Mucosa of rectum (tissue), 2 donors: ENCODE results near the gene KRT13.

Experiments used
- H3K27ac ChIP-seq, 2 donors: one replicate each; pipeline ENCODE4 v1.7.0; 2013; ENCODE audit warnings: inconsistent platforms in 2 of 2, low read depth in 2 of 2, low read length in 2 of 2
- H3K27me3 ChIP-seq, 2 donors: one replicate each; pipeline ENCODE4 v1.7.0; 2013; ENCODE audit warnings: low read length in 2 of 2; ENCODE audit not compliant: control insufficient read depth in 2 of 2, insufficient read depth in 2 of 2
- H3K36me3 ChIP-seq, 2 donors: one replicate each; pipeline ENCODE4 v1.7.0; 2013; ENCODE audit warnings: low read length in 2 of 2; ENCODE audit not compliant: control insufficient read depth in 2 of 2, insufficient read depth in 2 of 2
- H3K4me1 ChIP-seq, 2 donors: one replicate each; pipeline ENCODE4 v1.7.0; 2013; ENCODE audit warnings: low read length in 2 of 2, mild to moderate bottlenecking in 1 of 2; ENCODE audit not compliant: control insufficient read depth in 2 of 2, insufficient read depth in 2 of 2
- H3K4me3 ChIP-seq, 2 donors: one replicate each; pipeline ENCODE4 v1.7.0; 2013; ENCODE audit warnings: low read length in 2 of 2
- H3K9ac ChIP-seq, 2 donors: one replicate each; pipeline ENCODE4 v1.7.0; 2013; ENCODE audit warnings: low read length in 2 of 2, low read depth in 1 of 2, mild to moderate bottlenecking in 1 of 2
- H3K9me3 ChIP-seq, 2 donors: one replicate each; pipeline ENCODE4 v1.7.0; 2013; ENCODE audit warnings: low read length in 2 of 2; ENCODE audit not compliant: control insufficient read depth in 2 of 2
- donor health status: healthy.
- donor health status: Normal muscosa, but diverticular disease.

KRT13 gene

GRCh38 chr17:41474863-41475262 is 30.5 kb downstream of the KRT13 start:
- Histone ChIP-seq H3K27ac (no peak overlapping the region), H3K4me3 (no peak overlapping the region), H3K4me1 (no peaks in the 10 kb centered on the region), H3K36me3 (no peaks in the 10 kb centered on the region), H3K9ac (no peak overlapping the region), H3K9me3 (no peaks in the 10 kb centered on the region), H3K27me3 (no peaks in the 10 kb centered on the region)

DNA sequence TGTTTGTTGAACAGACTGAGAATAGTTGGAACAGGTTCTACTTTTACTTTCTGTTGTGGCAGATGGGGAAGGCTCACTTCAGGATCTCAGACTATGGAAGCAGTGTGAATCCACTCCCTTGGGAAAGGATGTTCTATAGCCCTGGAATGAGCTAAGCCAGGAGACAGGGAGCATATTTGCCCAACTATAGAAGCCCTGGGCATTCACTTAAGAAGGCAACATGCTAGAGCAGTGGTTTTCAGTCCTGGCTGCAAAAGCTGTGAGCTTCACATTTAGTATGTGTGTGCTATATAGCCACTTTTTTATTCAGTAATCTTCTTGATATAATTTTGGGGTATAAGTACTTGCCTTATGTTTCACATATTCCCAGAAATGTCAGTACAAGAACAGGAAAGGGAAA is 37.1 kb downstream of the KRT13 start:
- Histone ChIP-seq H3K9ac (no peak overlapping the region), H3K4me1 (no peaks in the 10 kb centered on the region), H3K9me3 (no peaks in the 10 kb centered on the region), H3K27ac (no peak overlapping the region), H3K4me3 (no peak overlapping the region), H3K36me3 (no peaks in the 10 kb centered on the region), H3K27me3 (peaks cover 3% of the 10 kb centered on the region in 2 donors)

DNA sequence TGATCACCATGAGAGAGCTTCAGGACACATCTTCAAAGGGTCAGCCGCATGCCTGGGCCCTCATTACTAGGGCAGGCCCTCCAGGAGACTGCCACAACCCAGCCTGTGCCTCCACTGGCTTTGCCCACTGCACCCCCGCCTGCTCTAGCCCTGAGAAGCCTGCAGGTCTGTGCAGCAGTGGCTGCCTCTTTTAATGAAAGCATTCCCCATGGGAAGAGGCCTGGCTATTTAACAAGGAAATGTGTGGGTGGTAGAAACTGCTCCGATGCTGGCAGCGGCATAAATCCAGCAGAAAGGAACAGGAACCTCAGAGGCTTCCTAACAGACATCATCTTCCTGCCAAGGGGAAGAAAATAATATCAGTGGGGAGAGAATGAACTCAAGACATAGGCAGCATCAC is 37.9 kb downstream of the KRT13 start:
- no peak overlapping the region for H3K9ac ChIP-seq
- no peaks in the 10 kb centered on the region for H3K36me3 ChIP-seq
- H3K9me3 ChIP-seq = no peaks in the 10 kb centered on the region
- H3K4me3 ChIP-seq = no peak overlapping the region
- H3K4me1 ChIP-seq = no peaks in the 10 kb centered on the region
- no peak overlapping the region for H3K27ac ChIP-seq
- peaks cover 3% of the 10 kb centered on the region in 2 donors for H3K27me3 ChIP-seq

DNA sequence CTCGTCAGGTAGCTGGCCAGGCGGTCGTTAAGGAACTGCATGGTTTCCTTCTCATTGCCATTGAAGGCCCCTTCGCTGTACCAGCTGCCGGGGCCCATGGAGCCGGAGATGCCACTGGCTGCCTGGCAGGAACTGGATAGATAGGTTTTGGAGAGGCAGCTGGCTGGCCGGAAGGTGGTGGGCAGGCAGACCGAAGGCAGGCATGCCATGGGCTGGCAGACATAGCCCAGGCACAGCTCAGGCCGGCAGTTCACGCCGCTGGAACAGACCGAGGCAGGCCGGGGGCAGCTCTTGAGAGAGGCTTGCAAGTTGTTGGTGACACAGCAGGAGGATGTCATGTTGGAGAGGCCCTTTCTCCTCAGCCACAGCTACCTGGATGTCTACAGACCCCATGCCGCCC is 38.4 kb downstream of the KRT13 start, which contains the start of gene KRT32:
KRT32 (minus strand) TSS at position 399 of the 400 bp plus-strand sequence; CDS start at position 338, 61 bp downstream.
- Histone ChIP-seq H3K4me3 (no peak within 1 kb of the TSS), H3K4me1 (no peaks in the 10 kb centered on the region), H3K27ac (no peak within 1 kb of the TSS), H3K9ac (no peak within 1 kb of the TSS), H3K27me3 (peaks cover 3% of the 10 kb centered on the region in 2 donors), H3K9me3 (no peaks in the 10 kb centered on the region), H3K36me3 (no peaks in the 10 kb centered on the region)

DNA sequence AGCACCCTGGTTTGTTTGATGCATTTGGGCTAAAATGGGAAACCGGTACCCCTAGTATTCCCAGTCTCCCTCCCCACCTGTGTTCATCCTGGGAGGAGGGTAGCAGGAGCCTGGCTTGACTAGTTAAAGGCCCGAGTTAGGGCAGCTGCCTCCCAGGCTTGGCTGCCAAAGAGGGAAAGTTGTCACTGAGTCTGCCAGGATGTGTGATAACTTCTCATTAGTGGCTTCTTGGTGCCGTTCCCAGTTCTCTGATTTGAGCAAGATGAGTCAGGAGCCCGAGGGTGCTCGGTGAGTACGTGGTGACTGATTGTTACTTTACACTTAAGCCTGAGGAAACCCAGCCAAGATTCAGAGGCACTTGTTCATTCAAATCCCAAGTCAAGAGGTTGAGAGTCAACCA is 40.7 kb downstream of the KRT13 start:
- Histone ChIP-seq H3K27me3 (peaks cover 3% of the 10 kb centered on the region in 2 donors), H3K4me3 (no peak overlapping the region), H3K9me3 (no peaks in the 10 kb centered on the region), H3K36me3 (no peaks in the 10 kb centered on the region), H3K9ac (no peak overlapping the region), H3K27ac (no peak overlapping the region), H3K4me1 (no peaks in the 10 kb centered on the region)

DNA sequence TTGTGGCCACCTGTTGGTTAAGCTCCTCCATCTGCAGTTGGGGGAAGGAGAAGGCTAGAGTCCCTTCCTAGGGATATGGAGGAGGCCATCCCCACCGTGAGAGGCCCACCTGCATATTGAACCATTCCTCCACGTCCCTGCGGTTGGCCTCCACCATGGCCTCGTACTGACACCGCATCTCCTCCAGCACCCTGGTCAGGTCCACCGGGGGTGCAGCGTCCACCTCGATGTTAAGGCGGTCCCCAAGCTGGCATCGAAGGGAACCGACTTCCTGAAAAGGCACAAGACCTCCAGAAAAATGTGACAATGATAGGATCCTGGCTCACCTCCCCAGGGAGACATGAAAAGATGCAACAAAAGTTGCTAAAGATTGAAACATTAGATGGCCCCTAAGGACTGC is 41.2 kb downstream of the KRT13 start:
- peaks cover 3% of the 10 kb centered on the region in 2 donors for H3K27me3 ChIP-seq
- H3K36me3 ChIP-seq = no peaks in the 10 kb centered on the region
- no peak overlapping the region for H3K9ac ChIP-seq
- H3K27ac ChIP-seq = no peak overlapping the region
- H3K4me3 ChIP-seq = no peak overlapping the region
- H3K4me1 ChIP-seq = no peaks in the 10 kb centered on the region
- no peaks in the 10 kb centered on the region for H3K9me3 ChIP-seq

GRCh38 chr17:41463746-41464145 is 41.7 kb downstream of the KRT13 start:
- Histone ChIP-seq H3K9me3 (no peaks in the 10 kb centered on the region), H3K27ac (no peak overlapping the region), H3K36me3 (no peaks in the 10 kb centered on the region), H3K4me1 (no peaks in the 10 kb centered on the region), H3K4me3 (no peak overlapping the region), H3K9ac (no peak overlapping the region), H3K27me3 (peaks cover 3% of the 10 kb centered on the region in 2 donors)

- Histone ChIP-seq H3K9ac (no peak overlapping the region), H3K27ac (no peak overlapping the region), H3K4me3 (no peak overlapping the region), H3K9me3 (no peaks in the 10 kb centered on the region), H3K36me3 (no peaks in the 10 kb centered on the region), H3K4me1 (no peaks in the 10 kb centered on the region), H3K27me3 (peaks cover 3% of the 10 kb centered on the region in 2 donors)
Observed at GRCh38 chr17:41462705-41463104, 42.7 kb downstream of the KRT13 start.

DNA sequence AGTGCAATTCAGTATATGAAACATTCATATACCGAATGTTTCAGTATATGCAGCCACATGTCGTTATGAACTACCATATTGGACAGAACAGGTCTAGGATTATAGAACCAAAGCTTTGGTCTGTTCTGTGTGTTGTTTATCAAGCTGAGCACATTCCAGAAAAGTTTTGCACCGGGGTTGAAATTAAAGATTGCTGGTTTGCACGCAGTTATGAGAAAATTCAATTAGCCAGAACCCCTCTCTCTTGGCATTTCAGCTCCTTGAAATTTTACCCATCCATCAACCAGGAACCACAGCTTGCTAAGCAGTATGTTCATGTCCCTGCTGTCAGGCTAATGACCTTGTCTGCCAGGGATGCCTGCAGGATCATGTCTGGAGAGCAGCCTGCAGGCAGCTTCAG is 47.7 kb downstream of the KRT13 start:
- Histone ChIP-seq H3K27ac (no peak overlapping the region), H3K9ac (no peak overlapping the region), H3K36me3 (no peaks in the 10 kb centered on the region), H3K9me3 (no peaks in the 10 kb centered on the region), H3K4me1 (no peaks in the 10 kb centered on the region), H3K4me3 (no peak overlapping the region), H3K27me3 (no peaks in the 10 kb centered on the region)

- Histone ChIP-seq H3K9me3 (no peaks in the 10 kb centered on the region), H3K4me1 (no peaks in the 10 kb centered on the region), H3K4me3 (no peak overlapping the region), H3K27ac (no peak overlapping the region), H3K27me3 (peaks cover 0 to 7% of the 10 kb centered on the region in 2 donors), H3K36me3 (no peaks in the 10 kb centered on the region), H3K9ac (no peak overlapping the region)
Observed at GRCh38 chr17:41456204-41456603, 49.2 kb downstream of the KRT13 start.

GRCh38 chr17:41455236-41455635 is 50.2 kb downstream of the KRT13 start:
- H3K9me3 ChIP-seq = no peaks in the 10 kb centered on the region
- no peak overlapping the region for H3K4me3 ChIP-seq
- H3K27me3 ChIP-seq = peaks cover 0 to 7% of the 10 kb centered on the region in 2 donors
- no peaks in the 10 kb centered on the region for H3K36me3 ChIP-seq
- no peaks in the 10 kb centered on the region for H3K4me1 ChIP-seq
- no peak overlapping the region for H3K27ac ChIP-seq
- no peak overlapping the region for H3K9ac ChIP-seq
